Right lobe of liver (tissue), 4 donors: Measurements from ENCODE around the gene HIP1.

Experiments
- CTCF ChIP-seq, 4 donors: fragments of 200-600 bp in 3 of 4; fragments of 450-650 bp in 1 of 4; IDR thresholded peaks; one replicate each; pipeline versions ENCODE4 v1.5.1 to v1.8.0; 2016 to 2022; ENCODE audit warnings: antibody characterized with exemption in 4 of 4, mild to moderate bottlenecking in 2 of 4
- POLR2A ChIP-seq: fragments of 450-650 bp; IDR thresholded peaks from one replicate; pipeline ENCODE4 v1.6.1; 2017; ENCODE audit warnings: antibody characterized with exemption, mild to moderate bottlenecking
- donor health status: DM: no; HTN: no; CAD: no.
- donor health status: DM: no; HTN: no; CAD: no.
- donor health status: DM: no; HTN: yes; CAD: no.

- TF ChIP-seq CTCF (IDR thresholded peaks at IDR 0.05) (no peak), POLR2A (no peak)
These were observed 139.4 kb downstream of the HIP1 start for GRCh38 chr7:75599244-75599781.
